Urinary bladder (tissue), 4 donors: Measurements from ENCODE around the gene R3HDM2. TPM values are rescaled to one million over a fixed set of nuclear protein-coding genes. Genes with fewer than 3 reads are reported as not detected.
"Not testable (repeated sequence)": the region's sequence is repeated elsewhere in the genome, so short reads cannot be mapped to it uniquely, and the experiment has no call there.

Experiments
- DNase-seq: peaks from one replicate; pipeline ENCODE4 v3.0.0-alpha.2; 2015; ENCODE audit errors: extremely low spot score
- H3K27ac ChIP-seq: one replicate; pipeline ENCODE4 v1.5.1; 2013; ENCODE audit warnings: low read depth, mild to moderate bottlenecking, moderate library complexity
- H3K36me3 ChIP-seq: one replicate; pipeline ENCODE4 v1.6.1; 2013; ENCODE audit warnings: mild to moderate bottlenecking, moderate library complexity; ENCODE audit not compliant: insufficient read depth
- H3K4me1 ChIP-seq: one replicate; pipeline ENCODE4 v1.6.1; 2013; ENCODE audit warnings: mild to moderate bottlenecking, moderate library complexity; ENCODE audit not compliant: insufficient read depth
- H3K4me3 ChIP-seq: one replicate; pipeline ENCODE4 v1.5.1; 2013; ENCODE audit warnings: low read depth, low read length
- WGBS: extraction: QIAGEN DNeasy Blood & Tissue Kit; methylation state at CpG from one replicate; pipeline ENCODE4 v1.1.7; 2013; 5-methylcytosine and 5-hydroxymethylcytosine counted together
- polyA plus RNA-seq: library from polyadenylated mRNA; stranded (reverse); fragments of 200-250 nt; gene quantifications from one replicate; pipeline ENCODE4 v1.2.3, GENCODE V29; 2013
- total RNA-seq: library from RNA; depleted of rRNA; stranded (reverse); fragments of >200 nt; gene quantifications from one replicate; pipeline ENCODE4 v1.2.3, GENCODE V29; 2014
- donor health status: healthy with polysubstance abuse.
- donor health status: healthy.

R3HDM2 gene
- total and polyA plus RNA-seq, 2 donors: 28.0 to 37.0 TPM

DNA sequence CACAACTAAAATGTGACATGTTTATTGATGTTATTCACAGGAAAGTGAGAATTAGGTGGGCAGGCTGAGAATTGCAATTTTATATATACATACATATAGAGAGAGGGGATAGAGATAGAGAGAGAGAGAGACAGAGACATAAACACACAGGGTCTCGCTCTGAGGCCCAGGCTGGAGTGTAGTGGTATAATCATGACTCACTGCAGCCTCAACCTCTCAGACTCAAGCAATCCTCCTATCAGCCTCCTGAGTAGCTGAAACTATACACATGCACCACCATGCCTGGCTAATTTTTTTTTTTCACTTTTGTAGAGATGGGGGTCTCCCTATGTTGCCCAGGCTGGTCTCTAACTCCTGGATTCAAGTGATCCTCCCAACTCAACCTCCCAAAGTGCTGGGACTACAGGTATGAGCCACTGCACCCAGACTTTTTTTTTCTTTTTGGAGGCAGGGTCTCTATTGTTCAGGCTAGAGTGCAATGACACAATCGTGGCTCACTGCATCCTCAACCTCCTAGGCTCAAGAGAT lies 49.1 kb downstream of the R3HDM2 start:
- H3K36me3 ChIP-seq: peaks cover 2% of the 10 kb centered on the region
- 89% methylated on average over 2 of the region's 2 CpGs for WGBS
- H3K4me1 ChIP-seq: no peaks in the 10 kb centered on the region
- H3K27ac ChIP-seq: no peak overlapping the region
- DNase-seq: no peak
- H3K4me3 ChIP-seq: no peak overlapping the region

- H3K36me3 ChIP-seq: peaks cover 2% of the 10 kb centered on the region
- no peak overlapping the region for H3K27ac ChIP-seq
- no peaks in the 10 kb centered on the region for H3K4me1 ChIP-seq
- no peak for DNase-seq
- 97% methylated on average over 1 of the region's 1 CpG for WGBS
- H3K4me3 ChIP-seq: no peak overlapping the region
Observed at GRCh38 chr12:57380300-57380699, 50.5 kb downstream of the R3HDM2 start.

DNA sequence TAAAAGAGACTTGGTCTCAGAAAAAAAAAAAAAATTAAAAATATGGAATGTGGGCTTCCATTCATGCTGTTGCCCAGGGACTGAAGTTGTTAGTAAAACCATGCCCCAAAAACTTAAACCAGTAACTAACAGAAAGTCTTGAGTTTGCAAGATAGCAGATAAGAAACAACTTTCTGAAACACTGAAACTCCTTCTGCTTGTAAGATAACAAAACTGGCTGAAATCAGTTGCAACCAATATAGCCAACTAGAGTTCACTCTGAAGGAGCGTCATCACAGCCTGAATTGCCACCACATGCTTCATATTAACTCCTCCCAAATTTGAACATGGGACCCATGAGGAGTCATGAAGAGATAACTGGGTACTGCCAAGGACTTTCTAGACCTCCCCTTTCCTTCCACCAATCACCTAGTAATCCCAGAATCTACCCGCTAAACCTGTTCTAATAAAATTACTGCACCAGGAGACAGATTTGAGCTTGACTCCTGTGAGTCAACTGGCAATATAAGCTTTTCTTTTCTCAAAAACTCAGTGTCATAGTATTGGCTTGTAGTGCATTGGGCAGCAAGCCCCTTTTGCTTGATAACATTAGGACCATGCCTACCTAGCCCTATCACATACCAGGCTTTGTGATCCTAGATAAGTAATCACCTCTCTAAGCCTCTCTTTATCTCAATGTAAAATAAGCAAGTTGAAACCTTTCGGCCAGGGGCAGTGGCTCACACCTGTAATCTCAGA lies 53.6 kb downstream of the R3HDM2 start:
- DNase-seq: no peak
- Histone ChIP-seq H3K4me3 (no peak overlapping the region), H3K36me3 (no peaks in the 10 kb centered on the region), H3K4me1 (no peaks in the 10 kb centered on the region), H3K27ac (no peak overlapping the region)
- 92% methylated on average over 3 of the region's 3 CpGs for WGBS

GRCh38 chr12:57372233-57372632 lies 58.6 kb downstream of the R3HDM2 start:
- Histone ChIP-seq H3K4me1 (no peaks in the 10 kb centered on the region), H3K4me3 (no peak overlapping the region), H3K36me3 (no peaks in the 10 kb centered on the region), H3K27ac (no peak overlapping the region)
- WGBS: 50% methylated on average over 4 of the region's 4 CpGs
- no peak for DNase-seq

- DNase-seq: no peak
- H3K4me1 ChIP-seq: no peaks in the 10 kb centered on the region
- no peak overlapping the region for H3K4me3 ChIP-seq
- H3K36me3 ChIP-seq: no peaks in the 10 kb centered on the region
- WGBS: 33% methylated on average over 1 of the region's 1 CpG
- no peak overlapping the region for H3K27ac ChIP-seq
Observed at GRCh38 chr12:57370696-57371095, 60.1 kb downstream of the R3HDM2 start.

DNA sequence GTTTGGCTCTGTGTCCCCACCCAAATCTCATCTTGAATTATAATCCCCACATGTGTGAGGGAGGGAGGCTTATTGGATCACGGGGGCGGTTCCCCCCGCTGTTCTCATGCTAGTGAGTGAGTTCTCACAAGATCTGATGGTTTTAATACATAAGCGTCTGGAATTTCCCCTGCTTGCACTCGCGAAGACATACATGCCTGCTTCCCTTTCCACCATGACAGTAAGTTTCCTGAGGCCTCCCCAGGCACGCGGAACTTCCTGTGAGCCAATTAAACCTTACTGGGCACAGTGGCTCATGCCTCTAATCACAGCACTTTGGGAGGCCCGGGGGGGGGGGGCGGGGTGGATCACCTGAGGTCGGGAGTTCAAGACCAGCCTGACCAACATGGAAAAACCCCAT lies 60.8 kb downstream of the R3HDM2 start:
- Histone ChIP-seq H3K36me3 (no peaks in the 10 kb centered on the region), H3K27ac (no peak overlapping the region), H3K4me3 (no peak overlapping the region), H3K4me1 (no peaks in the 10 kb centered on the region)
- 94% methylated on average over 11 of the region's 11 CpGs for WGBS
- no peak for DNase-seq

DNA sequence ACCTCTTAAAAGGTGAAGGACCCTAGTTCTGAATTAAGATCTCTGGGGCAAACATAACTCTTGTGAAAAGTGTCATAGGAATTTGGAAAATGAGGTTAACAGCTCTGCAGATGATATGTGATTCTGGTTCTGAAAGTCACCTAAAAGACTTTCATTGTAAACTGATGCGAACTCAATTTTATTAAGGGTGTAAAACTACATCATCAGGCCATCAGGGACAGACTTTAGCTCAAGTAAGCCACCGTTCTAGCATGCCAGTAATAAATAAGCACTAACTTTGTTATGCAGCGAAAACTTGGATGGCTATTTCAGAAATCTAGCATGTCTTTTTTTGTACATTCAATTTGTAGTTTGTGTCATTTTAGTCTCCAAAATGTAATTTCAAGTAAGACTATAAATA lies 61.6 kb downstream of the R3HDM2 start:
- H3K4me1 ChIP-seq: no peaks in the 10 kb centered on the region
- WGBS: 89% methylated on average over 3 of the region's 3 CpGs
- H3K36me3 ChIP-seq: no peaks in the 10 kb centered on the region
- DNase-seq: no peak
- no peak overlapping the region for H3K27ac ChIP-seq
- H3K4me3 ChIP-seq: no peak overlapping the region

DNA sequence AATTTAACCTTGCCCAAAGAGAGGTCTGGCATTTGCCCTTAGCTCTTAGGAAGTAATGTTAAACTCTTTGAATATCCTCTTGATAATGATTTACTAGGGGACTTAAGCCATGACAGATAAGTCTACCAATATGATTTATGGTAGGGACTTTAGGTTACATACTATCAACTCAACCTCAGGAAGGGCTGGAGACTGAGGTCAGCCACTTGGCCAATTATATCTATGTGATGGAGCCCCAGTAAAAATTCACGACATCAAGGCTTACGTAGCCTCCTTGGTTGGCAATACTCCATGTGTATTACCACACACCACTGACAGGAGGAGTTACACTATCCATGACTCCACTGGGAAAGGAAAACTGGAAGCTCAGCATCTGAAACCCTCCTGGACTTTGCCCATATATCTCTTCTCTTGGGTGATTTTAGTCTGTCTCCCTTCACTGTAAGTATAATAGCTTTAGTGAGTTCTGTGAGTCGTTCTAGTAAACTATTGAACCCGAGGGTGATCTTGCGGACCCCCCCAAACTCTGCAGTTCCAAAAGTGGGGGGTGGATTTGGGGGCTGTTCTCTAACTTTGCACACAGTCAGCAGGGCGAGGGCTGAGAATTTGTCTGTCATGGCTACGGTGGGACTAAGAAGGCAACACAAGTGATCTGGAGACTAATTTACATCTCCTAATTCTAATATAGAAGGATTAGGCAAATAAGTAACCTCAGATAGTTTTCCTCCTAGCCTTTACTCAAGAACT lies 62.3 kb downstream of the R3HDM2 start:
- Histone ChIP-seq H3K4me1 (no peaks in the 10 kb centered on the region), H3K36me3 (no peaks in the 10 kb centered on the region), H3K4me3 (no peak overlapping the region), H3K27ac (no peak overlapping the region)
- WGBS: 84% methylated on average over 7 of the region's 7 CpGs
- DNase-seq: no peak

GRCh38 chr12:57367121-57367520 lies 63.7 kb downstream of the R3HDM2 start:
- DNase-seq: no peak
- Histone ChIP-seq H3K27ac (no peak overlapping the region), H3K4me1 (no peaks in the 10 kb centered on the region), H3K4me3 (no peak overlapping the region), H3K36me3 (no peaks in the 10 kb centered on the region)

GRCh38 chr12:57366315-57366714 lies 64.5 kb downstream of the R3HDM2 start:
- Histone ChIP-seq H3K4me3 (no peak overlapping the region), H3K27ac (no peak overlapping the region), H3K36me3 (no peaks in the 10 kb centered on the region), H3K4me1 (no peaks in the 10 kb centered on the region)
- 98% methylated on average over 3 of the region's 3 CpGs for WGBS
- no peak for DNase-seq

- 98% methylated on average over 5 of the region's 5 CpGs for WGBS
- not testable (repeated sequence) for H3K36me3 ChIP-seq, H3K4me3 ChIP-seq, DNase-seq, H3K4me1 ChIP-seq, H3K27ac ChIP-seq
Observed at GRCh38 chr12:57364156-57364555, 66.7 kb downstream of the R3HDM2 start.

DNA sequence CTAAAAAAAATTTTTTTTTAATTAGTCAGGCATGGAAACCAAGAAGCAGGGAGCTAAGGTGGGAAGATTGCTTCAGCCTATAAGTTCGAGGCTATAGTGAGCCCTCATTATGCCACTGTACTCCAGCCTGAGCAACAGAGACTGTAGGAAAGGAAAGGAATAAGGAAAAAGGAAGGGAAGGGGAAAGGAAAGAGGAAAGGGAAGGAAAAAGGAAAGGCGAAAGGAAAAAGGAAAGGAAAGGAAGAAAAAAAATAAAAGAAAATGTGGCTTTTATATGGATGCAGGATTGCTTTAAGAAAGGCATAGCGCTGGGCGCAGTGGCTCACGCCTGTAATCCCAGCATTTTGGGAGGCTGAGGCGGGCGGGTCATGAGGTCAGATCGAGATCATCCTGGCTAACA lies 70.4 kb downstream of the R3HDM2 start:
- 96% methylated on average over 8 of the region's 8 CpGs for WGBS
- no peaks in the 10 kb centered on the region for H3K4me1 ChIP-seq

DNA sequence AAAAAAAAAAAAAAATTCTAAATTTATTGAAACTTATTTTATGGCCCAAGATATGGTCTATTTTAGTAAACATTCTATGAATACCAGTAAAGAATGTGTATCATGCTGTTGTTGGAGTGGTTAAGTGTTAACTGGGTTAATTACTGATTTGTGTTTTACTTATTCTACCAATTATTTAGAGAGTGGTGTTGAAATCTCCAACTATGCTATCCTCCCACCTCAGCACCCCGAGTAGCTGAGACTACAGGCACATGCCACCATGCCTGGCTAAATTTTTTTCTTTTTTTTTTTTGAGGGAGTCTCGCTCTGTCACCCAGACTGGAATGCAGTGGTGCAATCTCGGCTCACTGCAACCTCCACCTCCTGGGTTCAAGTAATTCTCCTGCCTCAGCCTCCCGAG lies 72.2 kb downstream of the R3HDM2 start:
- H3K36me3 ChIP-seq: no peaks in the 10 kb centered on the region
- DNase-seq: no peak
- no peak overlapping the region for H3K4me3 ChIP-seq
- 98% methylated on average over 4 of the region's 4 CpGs for WGBS
- no peak overlapping the region for H3K27ac ChIP-seq
- H3K4me1 ChIP-seq: no peaks in the 10 kb centered on the region

More for the DNA sequence above, 70.4 kb downstream of the R3HDM2 start:
- H3K4me3 ChIP-seq: no peak overlapping the region
- H3K27ac ChIP-seq: no peak overlapping the region
- DNase-seq: no peak
- H3K36me3 ChIP-seq: no peaks in the 10 kb centered on the region

GRCh38 chr12:57355734-57356133 lies 75.1 kb downstream of the R3HDM2 start:
- Histone ChIP-seq H3K4me3 (no peak overlapping the region), H3K4me1 (no peaks in the 10 kb centered on the region), H3K27ac (no peak overlapping the region), H3K36me3 (no peaks in the 10 kb centered on the region)
- DNase-seq: no peak
